Gastrocnemius medialis (tissue), 4 donors: ENCODE results near the gene RIBC1. TPM values are rescaled to one million over a fixed set of nuclear protein-coding genes. Genes with fewer than 3 reads are reported as not detected.

Source experiments
- ATAC-seq, 2 donors: fragments of 150-250 bp; one replicate each; pipeline ENCODE4 v1.9.1; 2016
- DNase-seq, 2 donors: peaks; one replicate each; pipeline ENCODE4 v3.0.0-alpha.2; 2019
- H3K27ac ChIP-seq, 4 donors: fragments of 200-600 bp; sonication (generic); 1 replicate in 1 of 4; 2 replicates in 3 of 4; pipeline ENCODE4 v1.5.1; 2016 to 2018; ENCODE audit warnings: mild to moderate bottlenecking in 2 of 4, moderate library complexity in 1 of 4
- H3K27me3 ChIP-seq, 3 donors: fragments of 200-600 bp; sonication (generic) in 2 of 3; 1 replicate in 1 of 3; 2 replicates in 2 of 3; pipeline versions ENCODE4 v1.5.1 to v1.6.0; 2016 to 2019; ENCODE audit warnings: mild to moderate bottlenecking in 1 of 3, moderate library complexity in 1 of 3
- H3K36me3 ChIP-seq, 2 donors: fragments of 200-600 bp; sonication (generic) in 1 of 2; one replicate each; pipeline ENCODE4 v1.5.1; 2017 to 2018
- H3K4me1 ChIP-seq, 2 donors: fragments of 200-600 bp; sonication (generic) in 1 of 2; one replicate each; pipeline ENCODE4 v1.5.1; 2016 to 2017; ENCODE audit warnings: mild to moderate bottlenecking in 2 of 2
- H3K4me3 ChIP-seq, 4 donors: fragments of 200-600 bp; sonication (generic) in 3 of 4; 1 replicate in 1 of 4; 2 replicates in 3 of 4; pipeline ENCODE4 v1.5.1; 2016 to 2019; ENCODE audit warnings: mild to moderate bottlenecking in 2 of 4
- H3K9me3 ChIP-seq, 3 donors: fragments of 200-600 bp; sonication (generic) in 2 of 3; 1 replicate in 1 of 3; 2 replicates in 2 of 3; pipeline ENCODE4 v1.5.1; 2016 to 2019
- CTCF ChIP-seq, 5 experiments: fragments of 450-650 bp in 3 of 5; fragments of 200-600 bp in 2 of 5; sonication (generic) in 2 of 5; IDR thresholded peaks in 4 of 5; conservative IDR thresholded peaks in 1 of 5; 1 replicate in 4 of 5; 2 replicates in 1 of 5; pipeline ENCODE4 v1.5.1; 2016 to 2019; ENCODE audit warnings: antibody characterized with exemption in 5 of 5, mild to moderate bottlenecking in 3 of 5, moderate library complexity in 3 of 5
- POLR2A ChIP-seq, 2 donors: fragments of 450-650 bp; IDR thresholded peaks; one replicate each; pipeline ENCODE4 v1.6.1; 2017; ENCODE audit warnings: antibody characterized with exemption in 2 of 2, mild to moderate bottlenecking in 2 of 2, moderate library complexity in 2 of 2
- in situ Hi-C, 4 donors: fragments of 200-750 bp; cut with MboI; loops; one replicate each; pipeline versions ENCODE4 v1.15.0 to v1.8.0; 2017; ENCODE audit warnings: low sequenced_read_pairs in 4 of 4
- intact Hi-C: fragments of 100-400 bp; cut with DNase I; formaldehyde crosslinking; loops from one replicate; pipeline ENCODE4 v1.15.1; 2023; ENCODE audit warnings: low total_unique reads
- total RNA-seq, 4 donors: library from RNA; depleted of rRNA; stranded (reverse); fragments of >200 nt; gene quantifications; one replicate each; pipeline versions ENCODE4 v1.1.0 to v1.2.3, GENCODE V29; 2016

Gene RIBC1
- total RNA-seq, 4 donors from 2014 or later = 0.52 to 1.1 TPM; not detected in 2

- H3K4me3 ChIP-seq = no peak overlapping the region
- DNase-seq = no peak
- no peak for TF ChIP-seq POLR2A (IDR thresholded peaks at IDR 0.05)
- TF ChIP-seq CTCF (IDR thresholded peaks at IDR 0.05 in 4 of 5, conservative IDR thresholded peaks at IDR 0.05 in 1 of 5) = no peak
- H3K4me1 ChIP-seq = peaks cover 2 to 8% of the 10 kb centered on the region in 2 donors
- ATAC-seq = no peak
- H3K27ac ChIP-seq = no peak overlapping the region
- in situ Hi-C loops = loop anchor here in 3 of 4 donors (5.0 to 25.0 kb wide), 2 partner anchors 126 kb away; no protein-coding TSS in a partner anchor
- H3K9me3 ChIP-seq = no peaks in the 10 kb centered on the region
- H3K27me3 ChIP-seq = peaks cover 0 to 12% (median 4%) of the 10 kb centered on the region in 3 donors
- intact Hi-C loops = loop anchor here (5.0 kb wide), 1 partner anchor 366 kb away; no protein-coding TSS in a partner anchor
- no peaks in the 10 kb centered on the region for H3K36me3 ChIP-seq
Observed at GRCh38 chrX:53438174-53438831, 15.6 kb downstream of the RIBC1 start.

GRCh38 chrX:53438832-53439230 is 16.2 kb downstream of the RIBC1 start:
- Histone ChIP-seq H3K36me3 (no peaks in the 10 kb centered on the region), H3K4me3 (no peak overlapping the region), H3K27ac (no peak overlapping the region), H3K4me1 (peaks cover 0 to 5% of the 10 kb centered on the region in 2 donors), H3K27me3 (peaks cover 0 to 12% (median 4%) of the 10 kb centered on the region in 3 donors), H3K9me3 (no peaks in the 10 kb centered on the region)
- ATAC-seq (no peak), DNase-seq (no peak)
- intact Hi-C loops (loop anchor here (5.0 kb wide), 1 partner anchor 367 kb away; no protein-coding TSS in a partner anchor), in situ Hi-C loops (loop anchor here in 3 of 4 donors (5.0 to 25.0 kb wide), 2 partner anchors 127 kb away; no protein-coding TSS in a partner anchor)
- no peak for TF ChIP-seq CTCF (IDR thresholded peaks at IDR 0.05 in 4 of 5, conservative IDR thresholded peaks at IDR 0.05 in 1 of 5)
- TF ChIP-seq POLR2A (IDR thresholded peaks at IDR 0.05) = no peak

DNA sequence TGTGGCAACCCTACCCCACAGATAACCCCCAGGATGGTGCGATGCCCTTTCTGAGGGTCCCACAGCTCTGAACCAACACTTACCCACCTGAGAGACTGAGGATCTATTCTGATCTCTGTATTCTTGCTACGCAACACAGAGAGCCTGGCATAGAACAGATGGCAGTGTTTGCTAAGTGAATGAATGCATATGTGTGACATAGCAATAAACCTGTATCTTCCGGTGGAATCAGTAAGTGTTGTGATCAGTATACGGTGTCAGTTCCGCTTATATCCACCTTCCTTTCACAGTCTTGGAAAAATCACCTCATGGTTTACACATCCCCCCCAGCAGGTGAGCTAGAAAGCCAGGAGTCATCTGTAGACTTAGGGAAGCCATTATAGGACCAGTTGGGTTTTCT is 17.4 kb downstream of the RIBC1 start:
- TF ChIP-seq CTCF (IDR thresholded peaks at IDR 0.05 in 4 of 5, conservative IDR thresholded peaks at IDR 0.05 in 1 of 5) = no peak
- no peak for TF ChIP-seq POLR2A (IDR thresholded peaks at IDR 0.05)
- no peak for ATAC-seq
- H3K27me3 ChIP-seq = peaks cover 0 to 12% (median 4%) of the 10 kb centered on the region in 3 donors
- H3K9me3 ChIP-seq = no peaks in the 10 kb centered on the region
- peak overlapping the region; percentile 83 to 94 (median 90) for H3K27ac ChIP-seq
- H3K36me3 ChIP-seq = no peaks in the 10 kb centered on the region
- DNase-seq = no peak
- in situ Hi-C loops = loop anchor here in 2 of 4 donors (25.0 kb wide), 1 partner anchor 128 kb away; no protein-coding TSS in a partner anchor
- peaks cover 0 to 5% of the 10 kb centered on the region in 2 donors for H3K4me1 ChIP-seq
- intact Hi-C loops = loop anchor here (2.0 to 5.0 kb wide), 4 partner anchors 158 to 1199 kb away; partner anchors contain the start of genes IQSEC2 and KANTR
- H3K4me3 ChIP-seq = peak overlapping the region; percentile 44 to 57 (median 55)

GRCh38 chrX:53440621-53441517 is 18.2 kb downstream of the RIBC1 start:
- peaks cover 0 to 4% of the 10 kb centered on the region in 2 donors for H3K4me1 ChIP-seq
- peak; percentile 49 to 88 for DNase-seq
- H3K27ac ChIP-seq = peak overlapping the region; percentile 83 to 94 (median 90)
- peak overlapping the region; percentile 44 to 57 (median 55) for H3K4me3 ChIP-seq
- H3K36me3 ChIP-seq = no peaks in the 10 kb centered on the region
- intact Hi-C loops = loop anchor here (1.0 to 5.0 kb wide), 5 partner anchors 19 to 1198 kb away; partner anchors contain the start of genes IQSEC2, KANTR, RIBC1 and SMC1A
- ATAC-seq = peak; percentile 79 to 90
- peaks cover 0 to 12% (median 4%) of the 10 kb centered on the region in 3 donors for H3K27me3 ChIP-seq
- H3K9me3 ChIP-seq = no peaks in the 10 kb centered on the region
- in situ Hi-C loops = loop anchor here in 2 of 4 donors (25.0 kb wide), 1 partner anchor 129 kb away; no protein-coding TSS in a partner anchor
- TF ChIP-seq POLR2A (IDR thresholded peaks at IDR 0.05) (peak; percentile 48 to 53), CTCF (IDR thresholded peaks at IDR 0.05 in 4 of 5, conservative IDR thresholded peaks at IDR 0.05 in 1 of 5) (no peak)
